CD8-positive, alpha-beta memory T cell (primary cell): ENCODE data around the gene DENND5A. TPM values are rescaled to one million over a fixed set of nuclear protein-coding genes. Genes with fewer than 3 reads are reported as not detected.
A peak's percentile ranks its signal among the peaks of the same experiment; 100 is the strongest.

ENCODE experiments used
- CTCF ChIA-PET: fragments of 350-600 bp; sonication (Branson Sonifier 250); formaldehyde crosslinking; loops from one replicate; lab custom pipeline; 2021; ENCODE audit warnings: antibody characterized with exemption; lab: Charles Lee
- POLR2A ChIA-PET: fragments of 350-600 bp; sonication (Branson Sonifier 250); formaldehyde crosslinking; loops from one replicate; lab custom pipeline; 2021; ENCODE audit warnings: antibody characterized with exemption; lab: Charles Lee
- DNase-seq, 5 donors: peaks; one replicate each; pipeline versions ENCODE4 v3.0.0 to v3.0.0-alpha.2; 2020 to 2022; ENCODE audit warnings: mixed read lengths in 1 of 5
- H3K27ac ChIP-seq: one replicate; pipeline ENCODE4 v1.7.0; 2013; ENCODE audit warnings: low read depth, mild to moderate bottlenecking, low read length, moderate library complexity
- H3K27me3 ChIP-seq: 2 replicates; pipeline ENCODE4 v1.7.0; 2013; ENCODE audit warnings: low read length, mild to moderate bottlenecking; ENCODE audit not compliant: insufficient read depth, poor library complexity, severe bottlenecking
- H3K36me3 ChIP-seq: 2 replicates; pipeline ENCODE4 v1.7.0; 2013; ENCODE audit warnings: mild to moderate bottlenecking, low read length, moderate library complexity; ENCODE audit not compliant: insufficient read depth
- H3K4me1 ChIP-seq: 2 replicates; pipeline ENCODE4 v1.7.0; 2013; ENCODE audit warnings: mild to moderate bottlenecking, low read length, moderate library complexity; ENCODE audit not compliant: insufficient read depth
- H3K4me3 ChIP-seq: 2 replicates; pipeline ENCODE4 v1.7.0; 2013; ENCODE audit warnings: mild to moderate bottlenecking, low read length
- H3K9me3 ChIP-seq: 2 replicates; pipeline ENCODE4 v1.7.0; 2013; ENCODE audit warnings: mild to moderate bottlenecking, low read length
- H3K27ac Mint-ChIP-seq, 8 donors: one replicate each; pipeline ENCODE4 v1.8.0; 2020 to 2021; ENCODE audit warnings: mixed read lengths in 8 of 8, mild to moderate bottlenecking in 6 of 8, inconsistent platforms in 3 of 8, moderate library complexity in 3 of 8
- H3K27me3 Mint-ChIP-seq, 2 donors: one replicate each; pipeline ENCODE4 v1.8.0; 2020 to 2021; ENCODE audit warnings: mixed read lengths in 2 of 2, mild to moderate bottlenecking in 1 of 2, moderate library complexity in 1 of 2
- H3K36me3 Mint-ChIP-seq, 3 donors: one replicate each; pipeline ENCODE4 v1.8.0; 2020 to 2021; ENCODE audit warnings: mixed read lengths in 3 of 3, inconsistent platforms in 1 of 3, mild to moderate bottlenecking in 1 of 3
- H3K4me1 Mint-ChIP-seq, 3 donors: one replicate each; pipeline ENCODE4 v1.8.0; 2020 to 2021; ENCODE audit warnings: mixed read lengths in 3 of 3, inconsistent platforms in 1 of 3, mild to moderate bottlenecking in 1 of 3
- H3K4me3 Mint-ChIP-seq, 7 donors: one replicate each; pipeline ENCODE4 v1.8.0; 2020 to 2021; ENCODE audit warnings: mixed read lengths in 7 of 7, mild to moderate bottlenecking in 6 of 7, moderate library complexity in 4 of 7, inconsistent platforms in 2 of 7
- H3K9me3 Mint-ChIP-seq, 5 donors: one replicate each; pipeline ENCODE4 v1.8.0; 2020 to 2022; ENCODE audit warnings: mixed read lengths in 5 of 5, mild to moderate bottlenecking in 3 of 5, moderate library complexity in 2 of 5, inconsistent platforms in 1 of 5
- polyA plus RNA-seq: library from polyadenylated mRNA; unstranded; fragments of 300-500 nt; fragmentation: Illumina TruSeq; gene quantifications from one replicate; pipeline ENCODE4 v1.2.3, GENCODE V29; 2021
- total RNA-seq, 2 experiments: library from RNA; stranded (reverse); gene quantifications; one replicate each; pipeline ENCODE4 v1.2.3, GENCODE V29; 2021

The DENND5A gene
- total and polyA plus RNA-seq, 3 experiments from 2014 or later = 13.1 to 27.9 (median 25.8) TPM

GRCh38 chr11:9180784-9181183 is 84.4 kb downstream of the DENND5A start:
- Histone ChIP-seq H3K4me3 (no peak overlapping the region), H3K36me3 (peaks cover 12% of the 10 kb centered on the region), H3K9me3 (no peaks in the 10 kb centered on the region), H3K27ac (no peak overlapping the region), H3K4me1 (no peaks in the 10 kb centered on the region), H3K27me3 (no peaks in the 10 kb centered on the region)
- ChIA-PET POLR2A (no interaction called here), CTCF (no interaction called here)
- DNase-seq = no peak
- H3K27me3 Mint-ChIP-seq = no peaks in the 10 kb centered on the region
- H3K4me1 Mint-ChIP-seq = no peaks in the 10 kb centered on the region
- peaks cover 0 to 36% (median 6%) of the 10 kb centered on the region in 3 donors for H3K36me3 Mint-ChIP-seq
- H3K4me3 Mint-ChIP-seq = no peak overlapping the region
- H3K27ac Mint-ChIP-seq = peak overlapping the region in 4 of 8 donors; percentile 8 to 73 (median 42)
- no peaks in the 10 kb centered on the region for H3K9me3 Mint-ChIP-seq

- H3K27me3 Mint-ChIP-seq = no peaks in the 10 kb centered on the region
- DNase-seq = no peak
- H3K9me3 Mint-ChIP-seq = no peaks in the 10 kb centered on the region
Observed at GRCh38 chr11:9179141-9179540, 86.0 kb downstream of the DENND5A start.

GRCh38 chr11:9178716-9179115 is 86.4 kb downstream of the DENND5A start:
- Histone ChIP-seq H3K27ac (no peak overlapping the region), H3K4me1 (no peaks in the 10 kb centered on the region), H3K9me3 (no peaks in the 10 kb centered on the region), H3K27me3 (no peaks in the 10 kb centered on the region), H3K36me3 (peaks cover 12% of the 10 kb centered on the region), H3K4me3 (no peak overlapping the region)
- no peaks in the 10 kb centered on the region for H3K9me3 Mint-ChIP-seq
- POLR2A ChIA-PET = no interaction called here
- DNase-seq = no peak
- no peaks in the 10 kb centered on the region for H3K27me3 Mint-ChIP-seq
- H3K36me3 Mint-ChIP-seq = peaks cover 0 to 36% (median 7%) of the 10 kb centered on the region in 3 donors
- H3K4me1 Mint-ChIP-seq = no peaks in the 10 kb centered on the region
- H3K27ac Mint-ChIP-seq = no peak overlapping the region
- H3K4me3 Mint-ChIP-seq = no peak overlapping the region
- CTCF ChIA-PET = no interaction called here

More at GRCh38 chr11:9179141-9179540, 86.0 kb downstream of the DENND5A start:
- Histone ChIP-seq H3K4me1 (no peaks in the 10 kb centered on the region), H3K27ac (no peak overlapping the region), H3K27me3 (no peaks in the 10 kb centered on the region), H3K9me3 (no peaks in the 10 kb centered on the region), H3K4me3 (no peak overlapping the region), H3K36me3 (peaks cover 12% of the 10 kb centered on the region)
- ChIA-PET POLR2A (no interaction called here), CTCF (no interaction called here)
- Mint-ChIP-seq H3K4me3 (no peak overlapping the region), H3K36me3 (peaks cover 0 to 36% (median 7%) of the 10 kb centered on the region in 3 donors), H3K4me1 (no peaks in the 10 kb centered on the region), H3K27ac (no peak overlapping the region)

- Mint-ChIP-seq H3K27me3 (no peaks in the 10 kb centered on the region), H3K27ac (no peak overlapping the region), H3K9me3 (no peaks in the 10 kb centered on the region), H3K36me3 (peaks cover 0 to 41% (median 8%) of the 10 kb centered on the region in 3 donors), H3K4me1 (no peaks in the 10 kb centered on the region), H3K4me3 (no peak overlapping the region)
- ChIA-PET CTCF (no interaction called here), POLR2A (no interaction called here)
- no peak overlapping the region for H3K27ac ChIP-seq
- no peaks in the 10 kb centered on the region for H3K4me1 ChIP-seq
- no peak for DNase-seq
- no peaks in the 10 kb centered on the region for H3K27me3 ChIP-seq
- H3K36me3 ChIP-seq = peaks cover 12% of the 10 kb centered on the region
- H3K4me3 ChIP-seq = no peak overlapping the region
- no peaks in the 10 kb centered on the region for H3K9me3 ChIP-seq
Observed at GRCh38 chr11:9177438-9178091, 87.6 kb downstream of the DENND5A start.

- no peaks in the 10 kb centered on the region for H3K4me1 ChIP-seq
- H3K4me3 Mint-ChIP-seq = no peak overlapping the region
- no peaks in the 10 kb centered on the region for H3K27me3 ChIP-seq
- CTCF ChIA-PET = no interaction called here
- H3K36me3 Mint-ChIP-seq = peaks cover 0 to 48% (median 11%) of the 10 kb centered on the region in 3 donors
- no peaks in the 10 kb centered on the region for H3K9me3 Mint-ChIP-seq
- H3K4me1 Mint-ChIP-seq = no peaks in the 10 kb centered on the region
- H3K36me3 ChIP-seq = peaks cover 12% of the 10 kb centered on the region
- H3K27ac Mint-ChIP-seq = no peak overlapping the region
- no peaks in the 10 kb centered on the region for H3K9me3 ChIP-seq
- POLR2A ChIA-PET = no interaction called here
- no peak overlapping the region for H3K27ac ChIP-seq
- DNase-seq = no peak
- H3K27me3 Mint-ChIP-seq = no peaks in the 10 kb centered on the region
- H3K4me3 ChIP-seq = no peak overlapping the region
Observed at GRCh38 chr11:9176550-9176949, 88.6 kb downstream of the DENND5A start.

- no peak overlapping the region for H3K4me3 ChIP-seq
- DNase-seq = no peak
- POLR2A ChIA-PET = no interaction called here
- no peaks in the 10 kb centered on the region for H3K27me3 ChIP-seq
- H3K36me3 ChIP-seq = peaks cover 12% of the 10 kb centered on the region
- H3K9me3 ChIP-seq = no peaks in the 10 kb centered on the region
- no peaks in the 10 kb centered on the region for H3K4me1 Mint-ChIP-seq
- H3K4me3 Mint-ChIP-seq = no peak overlapping the region
- no peaks in the 10 kb centered on the region for H3K9me3 Mint-ChIP-seq
- H3K27me3 Mint-ChIP-seq = no peaks in the 10 kb centered on the region
- CTCF ChIA-PET = no interaction called here
- no peaks in the 10 kb centered on the region for H3K4me1 ChIP-seq
- no peak overlapping the region for H3K27ac Mint-ChIP-seq
- no peak overlapping the region for H3K27ac ChIP-seq
- H3K36me3 Mint-ChIP-seq = peaks cover 0 to 48% (median 11%) of the 10 kb centered on the region in 3 donors
Observed at GRCh38 chr11:9176136-9176535, 89.0 kb downstream of the DENND5A start.

- no peak overlapping the region for H3K4me3 Mint-ChIP-seq
- peaks cover 20% of the 10 kb centered on the region for H3K36me3 ChIP-seq
- no peak overlapping the region for H3K27ac ChIP-seq
- H3K27me3 ChIP-seq = no peaks in the 10 kb centered on the region
- no peaks in the 10 kb centered on the region for H3K9me3 ChIP-seq
- peaks cover 4 to 40% (median 18%) of the 10 kb centered on the region in 3 donors for H3K36me3 Mint-ChIP-seq
- ChIA-PET POLR2A (no interaction called here), CTCF (no interaction called here)
- H3K27ac Mint-ChIP-seq = no peak overlapping the region
- H3K9me3 Mint-ChIP-seq = no peaks in the 10 kb centered on the region
- peaks cover 0 to 4% (median 0%) of the 10 kb centered on the region in 3 donors for H3K4me1 Mint-ChIP-seq
- no peak for DNase-seq
- no peaks in the 10 kb centered on the region for H3K27me3 Mint-ChIP-seq
- H3K4me1 ChIP-seq = no peaks in the 10 kb centered on the region
- no peak overlapping the region for H3K4me3 ChIP-seq
Observed at GRCh38 chr11:9172389-9172788, 92.8 kb downstream of the DENND5A start.

- H3K4me1 ChIP-seq = no peaks in the 10 kb centered on the region
- H3K27ac ChIP-seq = no peak overlapping the region
- ChIA-PET CTCF (interaction anchor here (0.9 to 1.3 kb wide), 2 partner anchors 14 to 336 kb away, joined by 3 to 6 read pairs; no protein-coding TSS in a partner anchor), POLR2A (no interaction called here)
- H3K9me3 Mint-ChIP-seq = no peaks in the 10 kb centered on the region
- H3K4me3 Mint-ChIP-seq = no peak overlapping the region
- H3K4me3 ChIP-seq = no peak overlapping the region
- peak overlapping the region in 1 of 8 donors; percentile 78 for H3K27ac Mint-ChIP-seq
- H3K27me3 ChIP-seq = no peaks in the 10 kb centered on the region
- H3K4me1 Mint-ChIP-seq = peaks cover 0 to 10% (median 3%) of the 10 kb centered on the region in 3 donors
- peaks cover 4 to 34% (median 23%) of the 10 kb centered on the region in 3 donors for H3K36me3 Mint-ChIP-seq
- H3K36me3 ChIP-seq = peaks cover 16% of the 10 kb centered on the region
- DNase-seq = no peak
- H3K27me3 Mint-ChIP-seq = no peaks in the 10 kb centered on the region
- H3K9me3 ChIP-seq = no peaks in the 10 kb centered on the region
Observed at GRCh38 chr11:9170450-9170849, 94.7 kb downstream of the DENND5A start.
